ENCODE results near the gene ZNF853.

Gene ZNF853

GRCh38 chr7:6637544-6638229 lies 22.3 kb downstream of the ZNF853 start:
- peak; percentile 24 for DNase-seq

DNA sequence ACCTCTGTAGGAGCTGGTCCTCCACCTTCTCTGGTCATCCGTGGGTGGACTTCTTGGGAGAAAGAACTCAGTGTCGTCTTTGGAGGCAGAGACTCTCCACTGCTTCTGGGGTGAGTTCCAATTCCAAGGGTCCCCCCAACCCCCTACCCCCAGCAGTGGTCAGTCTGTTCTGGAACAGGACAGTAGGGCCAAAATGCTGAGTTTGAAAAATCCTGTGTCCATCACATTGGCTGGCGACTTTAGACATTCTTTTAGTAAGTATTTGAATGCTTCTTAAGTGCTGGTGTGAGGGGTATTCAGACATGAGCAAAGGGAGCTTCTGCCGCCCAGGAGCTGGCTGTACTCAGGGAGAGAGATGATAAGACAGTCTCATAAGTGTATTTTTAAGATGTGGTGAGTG lies 23.6 kb downstream of the ZNF853 start:
- no peak for DNase-seq

- no peak for DNase-seq
These were observed 24.2 kb downstream of the ZNF853 start for GRCh38 chr7:6639627-6640026.

DNA sequence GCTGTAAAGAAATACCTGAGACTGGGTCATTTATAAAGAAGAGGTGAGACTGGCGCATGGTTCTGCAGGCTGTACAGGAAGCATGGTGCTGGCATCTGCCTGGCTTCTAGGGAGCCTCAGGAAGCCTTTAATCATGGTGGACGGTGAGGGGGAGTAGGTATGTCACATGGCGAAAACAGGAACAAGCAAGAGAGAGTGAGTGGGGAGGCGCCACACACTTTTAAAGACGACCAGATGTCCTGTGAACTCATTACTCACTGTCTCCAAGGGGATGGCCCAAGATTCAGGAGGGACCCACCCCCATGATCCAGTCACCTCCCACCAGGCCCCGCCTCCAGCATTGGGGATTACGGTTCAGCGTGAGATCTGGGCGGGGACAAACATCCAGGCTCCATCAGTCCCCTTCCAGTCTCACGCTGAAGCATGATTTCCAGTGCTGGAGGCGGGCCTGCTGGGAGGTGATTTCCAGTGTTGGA lies 24.9 kb downstream of the ZNF853 start:
- no peak for DNase-seq

- DNase-seq, result no peak
These were observed 26.1 kb downstream of the ZNF853 start for GRCh38 chr7:6641305-6642035.

DNA sequence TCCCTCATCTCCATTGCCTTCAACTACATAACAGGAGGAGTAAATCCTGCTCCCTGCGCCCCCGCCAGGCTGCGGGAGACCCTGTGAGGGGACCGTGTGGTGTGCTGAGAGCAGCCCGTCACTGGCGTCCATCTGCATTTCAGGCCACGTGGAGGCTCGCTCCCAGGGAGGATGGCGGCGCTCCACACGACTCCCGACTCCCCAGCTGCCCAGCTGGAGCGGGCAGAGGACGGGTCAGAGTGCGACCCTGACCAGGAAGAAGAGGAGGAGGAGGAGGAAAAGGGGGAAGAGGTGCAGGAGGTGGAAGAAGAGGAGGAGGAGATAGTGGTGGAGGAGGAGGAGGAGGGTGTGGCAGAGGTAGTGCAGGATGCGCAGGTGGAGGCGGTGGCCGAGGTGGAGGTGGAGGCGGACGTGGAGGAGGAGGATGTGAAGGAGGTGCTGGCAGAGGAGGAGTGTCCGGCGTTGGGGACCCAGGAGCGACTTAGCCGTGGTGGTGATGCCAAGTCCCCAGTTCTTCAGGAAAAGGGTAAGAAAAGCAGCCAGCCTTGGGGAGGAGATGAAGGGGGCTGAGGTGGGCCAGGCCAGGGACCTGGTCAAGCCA lies 26.9 kb downstream of the ZNF853 start:
- no peak for DNase-seq

- DNase-seq, result no peak
These were observed 27.6 kb downstream of the ZNF853 start for GRCh38 chr7:6642861-6643640.

DNA sequence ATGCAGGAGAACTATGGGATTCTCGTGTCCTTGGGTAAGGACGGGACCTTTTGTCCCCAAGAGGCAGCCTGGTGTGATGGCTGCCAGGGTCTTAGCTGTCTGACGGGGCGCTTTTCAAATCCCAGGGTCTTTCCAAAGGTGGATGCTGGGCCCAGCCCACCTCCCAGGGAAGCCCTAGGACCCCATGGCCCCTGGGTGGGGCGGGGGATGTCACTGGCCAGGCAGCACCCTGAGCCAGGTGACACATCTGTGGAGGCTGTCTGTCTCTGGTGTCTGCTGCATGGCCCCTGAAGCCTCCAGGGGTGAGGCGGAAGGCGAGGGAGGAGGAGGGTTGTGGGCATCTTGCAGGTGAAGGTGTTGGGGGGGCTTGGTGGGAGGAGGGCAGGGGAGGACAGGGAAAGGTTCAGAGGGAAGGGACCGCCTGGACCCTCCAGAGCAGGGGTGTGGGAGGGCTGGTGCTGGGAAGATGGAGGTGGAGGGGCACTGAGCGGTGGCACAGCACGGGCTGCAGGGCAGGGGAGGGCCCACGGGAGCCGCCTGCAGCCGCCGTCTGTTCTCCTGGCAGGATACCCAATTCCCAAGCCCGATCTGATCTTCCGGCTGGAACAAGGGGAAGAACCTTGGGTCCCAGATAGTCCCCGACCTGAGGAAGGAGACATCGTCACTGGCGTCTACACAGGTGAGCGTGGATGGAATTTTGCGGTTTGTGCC lies 28.7 kb downstream of the ZNF853 start:
- DNase-seq, result no peak

- no peak for DNase-seq
These were observed 29.3 kb downstream of the ZNF853 start for GRCh38 chr7:6644728-6645127.

GRCh38 chr7:6646465-6646864 lies 31.1 kb downstream of the ZNF853 start:
- DNase-seq, result no peak

DNA sequence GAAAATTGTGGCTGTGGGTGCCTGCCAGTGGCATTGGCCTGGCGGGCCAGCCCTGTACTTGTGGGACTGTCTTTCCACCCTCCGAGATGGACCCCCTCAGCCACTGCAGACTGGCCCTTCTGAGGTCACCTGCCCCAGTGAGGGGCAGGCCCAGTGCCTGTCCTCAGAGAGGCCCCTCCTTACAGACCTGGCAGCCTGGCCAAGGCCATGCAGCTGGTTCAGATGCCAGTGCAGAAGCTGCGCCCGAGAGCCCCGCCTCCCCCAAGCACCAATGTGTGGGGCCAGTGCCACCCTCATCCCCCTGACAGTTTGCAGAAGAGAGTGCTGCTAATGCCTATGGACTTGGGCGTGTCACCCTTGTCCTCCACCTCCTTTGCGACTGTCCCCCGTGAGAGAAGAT lies 31.7 kb downstream of the ZNF853 start:
- no peak for DNase-seq

DNA sequence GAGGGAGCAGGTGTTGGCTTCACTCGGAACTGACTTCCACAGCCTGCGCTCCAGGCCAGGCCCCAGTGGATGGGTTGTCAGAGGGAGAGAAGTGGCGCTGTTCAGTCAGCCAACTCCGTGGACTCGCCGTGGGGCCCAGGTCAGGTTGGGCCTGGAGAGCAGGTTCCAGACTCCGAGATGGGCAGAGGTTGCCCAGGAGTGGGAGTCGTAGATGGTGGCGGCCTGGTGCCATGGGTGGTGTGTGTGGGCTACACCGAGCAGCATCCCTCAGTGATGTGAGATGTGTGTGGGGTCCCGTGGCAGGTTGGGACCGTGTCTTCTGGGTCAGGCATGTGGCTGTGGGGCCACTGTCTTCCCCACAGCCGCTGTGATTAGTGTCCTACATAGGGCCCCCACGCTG lies 32.1 kb downstream of the ZNF853 start:
- DNase-seq, result no peak

DNA sequence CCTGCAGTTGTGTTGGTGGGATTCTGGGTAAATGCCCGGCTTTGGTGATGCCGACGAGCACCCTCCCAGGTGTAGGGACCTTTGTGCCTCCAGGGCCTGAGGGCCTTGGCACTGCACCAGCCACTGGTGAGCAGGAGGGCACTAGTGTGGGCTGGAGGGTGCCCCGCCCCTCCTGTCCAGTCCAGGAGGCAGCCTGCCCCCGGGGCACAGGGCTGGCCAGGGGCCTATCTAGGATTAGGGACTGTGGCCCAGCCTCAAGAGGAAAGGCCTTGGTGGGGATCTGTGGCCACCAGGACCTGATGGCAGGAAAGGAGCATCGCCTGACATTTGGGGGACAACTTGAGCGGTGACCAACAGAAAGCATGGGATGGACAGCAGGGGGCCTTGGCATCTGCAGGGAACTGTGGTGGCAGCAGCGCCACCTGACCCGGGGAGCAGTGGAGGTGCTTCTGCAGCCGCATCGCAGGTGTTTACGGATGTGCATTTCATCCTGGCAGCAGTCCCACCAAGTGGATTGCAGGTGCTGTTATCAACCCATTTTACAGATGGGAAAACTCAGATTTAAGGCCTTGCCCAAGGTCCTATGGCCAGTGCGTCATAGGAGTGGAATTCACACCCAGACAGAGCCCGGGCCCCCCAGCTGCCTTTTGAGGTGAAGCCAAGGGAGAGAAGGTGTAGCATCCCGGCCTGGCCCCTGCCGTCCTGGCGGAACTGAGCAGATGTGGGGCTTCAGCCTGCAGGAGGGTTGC lies 32.8 kb downstream of the ZNF853 start:
- no peak for DNase-seq

DNA sequence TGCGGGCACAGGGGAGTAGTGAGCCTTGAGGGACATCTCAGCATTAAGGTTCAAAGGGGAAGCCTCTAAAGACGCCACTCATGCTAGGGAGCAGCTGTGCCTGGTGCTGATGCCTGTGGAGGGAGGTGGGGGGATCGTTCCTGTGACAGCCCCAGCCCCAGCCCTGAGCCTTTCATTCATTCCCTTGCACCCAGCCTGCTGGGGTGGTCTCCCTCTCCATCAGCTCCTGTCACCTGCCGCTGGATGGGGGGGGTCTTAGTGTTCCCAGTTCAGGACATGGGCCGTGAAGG lies 33.4 kb downstream of the ZNF853 start:
- no peak for DNase-seq

DNA sequence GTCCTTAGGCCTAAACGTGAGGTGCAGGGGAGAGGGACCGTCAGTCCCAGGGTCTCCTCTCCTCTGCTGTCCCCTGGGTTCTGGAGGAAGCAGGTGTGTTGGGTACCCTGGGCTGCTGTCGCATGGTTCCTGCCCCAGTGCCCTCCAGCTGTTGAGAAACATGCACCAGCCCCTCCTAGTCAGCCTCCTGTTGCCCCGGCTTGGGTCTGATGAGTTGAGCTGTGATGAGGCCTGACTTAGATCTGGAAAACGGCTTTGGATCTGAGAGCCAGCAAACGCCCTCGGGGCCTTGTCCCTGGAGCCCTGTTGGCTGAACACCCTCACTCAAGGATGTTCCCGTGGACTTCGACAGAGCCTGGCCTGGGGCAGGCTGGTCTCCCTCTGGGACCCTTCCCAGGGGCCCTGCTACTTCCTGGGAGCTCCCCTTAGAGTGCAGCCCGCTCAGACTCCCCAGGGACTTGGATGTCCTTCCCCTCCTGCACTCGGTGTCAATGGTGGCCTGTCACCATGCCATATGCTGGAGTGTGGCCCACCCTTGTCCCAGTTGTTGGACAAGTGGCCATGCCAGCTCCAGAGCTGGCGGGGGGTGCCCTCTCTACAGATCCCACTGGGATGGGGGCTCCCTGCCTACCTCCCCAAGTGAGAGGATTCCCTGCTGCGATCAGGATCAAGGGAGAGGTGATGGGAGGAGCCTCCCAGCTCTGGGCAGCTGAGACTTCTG lies 34.0 kb downstream of the ZNF853 start:
- DNase-seq, result no peak

- no peak for DNase-seq
These were observed 34.7 kb downstream of the ZNF853 start for GRCh38 chr7:6650086-6650485.

- no peak for DNase-seq
These were observed 35.2 kb downstream of the ZNF853 start for GRCh38 chr7:6650521-6651011.

GRCh38 chr7:6651851-6652445 lies 36.5 kb downstream of the ZNF853 start:
- no peak for DNase-seq

DNA sequence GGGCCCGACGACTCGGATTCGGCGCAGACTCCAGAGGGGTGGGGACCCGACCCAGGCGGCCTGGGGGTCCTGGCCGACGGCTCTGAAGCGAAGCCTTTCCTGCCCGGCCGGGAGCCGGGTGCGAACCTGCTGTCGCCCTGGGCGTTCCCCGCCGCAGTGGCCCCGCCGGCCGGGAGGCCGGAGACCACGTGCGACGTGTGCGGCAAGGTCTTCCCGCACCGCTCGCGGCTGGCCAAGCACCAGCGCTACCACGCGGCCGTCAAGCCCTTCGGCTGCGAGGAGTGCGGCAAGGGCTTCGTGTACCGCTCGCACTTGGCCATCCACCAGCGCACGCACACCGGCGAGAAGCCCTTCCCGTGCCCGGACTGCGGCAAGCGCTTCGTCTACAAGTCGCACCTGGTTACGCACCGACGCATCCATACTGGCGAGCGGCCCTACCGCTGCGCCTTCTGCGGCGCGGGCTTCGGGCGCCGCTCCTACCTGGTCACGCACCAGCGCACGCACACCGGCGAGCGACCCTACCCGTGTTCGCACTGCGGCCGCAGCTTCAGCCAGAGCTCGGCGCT lies 37.1 kb downstream of the ZNF853 start:
- no peak for DNase-seq

Data from NCI-H1105 treated with DMSO at 0.1 percent for 48 hours (cell line).